AG04449 (cell line): ENCODE results near the gene CFAP92.
"Not testable (repeated sequence)": the region's sequence is repeated elsewhere in the genome, so short reads cannot be mapped to it uniquely, and the experiment has no call there.

Experiments
- CTCF ChIA-PET: fragments of 350-600 bp; formaldehyde crosslinking; extraction: SDS; loops from one replicate; lab custom pipeline; 2021; ENCODE audit warnings: antibody characterized with exemption; lab: Yijun Ruan, JAX
- POLR2A ChIA-PET: fragments of 400-600, 350-600 bp; formaldehyde crosslinking; extraction: SDS; loops from one replicate; lab custom pipeline; 2020; ENCODE audit warnings: antibody characterized with exemption, inconsistent platforms; lab: Yijun Ruan, JAX
- DNase-seq: peaks from one replicate; pipeline ENCODE4 v3.0.0-alpha.2; 2010; ENCODE audit warnings: low read depth, low spot score
- H3K4me3 ChIP-seq: 2 replicates; pipeline ENCODE4 v1.5.1; 2011; ENCODE audit warnings: low read depth, mild to moderate bottlenecking, control low read depth, low read length
- CTCF ChIP-seq: IDR thresholded peaks from one replicate; pipeline ENCODE4 v1.5.1; 2011; ENCODE audit warnings: mild to moderate bottlenecking, moderate library complexity, low read length, control low read depth, inconsistent platforms; ENCODE audit not compliant: insufficient read depth; ENCODE audit errors: missing control alignments

Gene CFAP92

GRCh38 chr3:128902426-128902825 lies 91.5 kb downstream of the CFAP92 start:
- CTCF ChIA-PET = no interaction called here
- POLR2A ChIA-PET = no interaction called here
- no peak for TF ChIP-seq CTCF
- no peak overlapping the region for H3K4me3 ChIP-seq
- DNase-seq = no peak

GRCh38 chr3:128895843-128896697 lies 97.8 kb downstream of the CFAP92 start:
- TF ChIP-seq CTCF = no peak
- CTCF ChIA-PET = interaction anchor here (0.9 kb wide), 2 partner anchors 21 to 215 kb away, joined by 3 read pairs; no protein-coding TSS in a partner anchor
- H3K4me3 ChIP-seq = no peak overlapping the region
- DNase-seq = no peak
- POLR2A ChIA-PET = no interaction called here

- DNase-seq = no peak
- CTCF ChIA-PET = no interaction called here
- POLR2A ChIA-PET = interaction anchor here (0.6 kb wide), 1 partner anchor 10 kb away, joined by 3 read pairs; the partner anchor contains the start of gene ACAD9
Measured at GRCh38 chr3:128889139-128889894, 104.6 kb downstream of the CFAP92 start.

DNA sequence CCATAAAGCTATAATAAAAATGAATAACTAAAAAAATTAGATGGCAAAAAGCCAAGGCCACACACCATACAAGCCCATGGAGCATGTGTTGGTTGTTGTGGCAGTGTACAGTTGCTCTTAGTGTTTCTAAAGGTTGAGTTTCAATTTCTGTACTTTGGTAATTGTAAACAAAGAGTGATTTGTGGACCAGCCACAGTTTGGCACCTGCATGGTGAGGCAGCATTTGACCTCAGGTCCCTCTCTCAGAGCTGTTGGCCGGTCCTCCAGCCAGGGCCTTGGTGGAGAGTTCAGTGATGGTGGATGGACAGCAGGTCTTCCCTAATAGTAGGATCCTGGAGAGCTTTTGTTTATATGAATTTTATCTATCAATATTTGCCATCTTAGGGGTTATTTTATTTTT lies 108.9 kb downstream of the CFAP92 start:
- H3K4me3 ChIP-seq = no peak overlapping the region
- DNase-seq = no peak
- no peak for TF ChIP-seq CTCF
- POLR2A ChIA-PET = no interaction called here
- CTCF ChIA-PET = interaction anchor here (1.1 kb wide), 1 partner anchor 267 kb away, joined by 4 read pairs; no protein-coding TSS in a partner anchor

More at GRCh38 chr3:128889139-128889894, 104.6 kb downstream of the CFAP92 start:
- no peak for TF ChIP-seq CTCF
- H3K4me3 ChIP-seq = no peak overlapping the region

DNA sequence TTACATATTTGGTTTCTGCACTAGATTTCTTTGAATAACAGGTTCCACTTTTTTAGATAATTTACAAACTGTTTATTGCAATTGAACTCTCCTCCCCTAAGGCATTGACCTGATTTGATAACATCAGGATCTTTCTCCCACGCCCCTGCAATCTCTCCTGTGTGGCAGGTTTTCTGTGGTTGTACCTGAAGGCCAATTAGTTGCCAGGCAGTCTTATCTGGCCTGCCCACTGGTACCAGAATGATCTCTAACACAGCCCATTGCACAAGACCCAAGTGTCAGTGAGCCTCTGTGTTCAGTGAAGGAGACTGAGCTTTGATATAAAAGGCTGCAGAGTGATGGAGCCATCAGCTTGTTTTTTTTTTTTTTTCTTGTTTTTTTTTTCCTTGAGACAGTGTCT lies 111.2 kb downstream of the CFAP92 start:
- DNase-seq = no peak
- ChIA-PET POLR2A (no interaction called here), CTCF (interaction anchor here (1.3 kb wide), 1 partner anchor 202 kb away, joined by 3 read pairs; no protein-coding TSS in a partner anchor)
- no peak overlapping the region for H3K4me3 ChIP-seq
- no peak for TF ChIP-seq CTCF

GRCh38 chr3:128881576-128881975 lies 112.3 kb downstream of the CFAP92 start:
- no peak for DNase-seq
- H3K4me3 ChIP-seq = no peak overlapping the region
- ChIA-PET CTCF (interaction anchor here (1.4 to 2.2 kb wide), 2 partner anchors 201 to 264 kb away, joined by 8 to 9 read pairs; no protein-coding TSS in a partner anchor), POLR2A (no interaction called here)
- no peak for TF ChIP-seq CTCF

DNA sequence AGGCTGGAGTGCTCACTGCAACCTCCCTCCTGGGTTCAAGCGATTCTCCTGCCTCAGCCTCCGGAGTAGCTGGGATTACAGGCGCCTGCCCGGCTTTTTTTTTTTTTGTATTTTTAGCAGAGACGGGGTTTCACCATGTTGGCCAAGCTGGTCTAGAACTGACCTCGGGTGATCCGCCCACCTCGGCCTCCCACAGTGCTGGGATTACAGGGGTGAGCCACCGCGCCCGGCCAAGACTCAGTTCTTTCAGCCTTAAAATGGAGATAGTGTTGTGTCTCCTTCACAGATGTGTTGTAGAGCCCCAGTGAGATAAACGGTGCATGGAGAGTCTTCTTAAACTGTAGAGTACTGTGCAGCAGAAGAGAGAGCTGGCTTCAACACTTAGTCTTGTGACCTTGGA lies 113.4 kb downstream of the CFAP92 start:
- peak overlapping the region; percentile 89 for H3K4me3 ChIP-seq
- DNase-seq = not testable (repeated sequence)
- CTCF ChIA-PET = interaction anchor here (1.4 to 2.2 kb wide), 2 partner anchors 200 to 263 kb away, joined by 8 to 9 read pairs; no protein-coding TSS in a partner anchor
- POLR2A ChIA-PET = interaction anchor here (0.6 to 1.2 kb wide), 3 partner anchors 28 to 200 kb away, joined by 3 to 5 read pairs (median 3); no protein-coding TSS in a partner anchor
